ENCODE measurements around the gene MAGI3.

DNA sequence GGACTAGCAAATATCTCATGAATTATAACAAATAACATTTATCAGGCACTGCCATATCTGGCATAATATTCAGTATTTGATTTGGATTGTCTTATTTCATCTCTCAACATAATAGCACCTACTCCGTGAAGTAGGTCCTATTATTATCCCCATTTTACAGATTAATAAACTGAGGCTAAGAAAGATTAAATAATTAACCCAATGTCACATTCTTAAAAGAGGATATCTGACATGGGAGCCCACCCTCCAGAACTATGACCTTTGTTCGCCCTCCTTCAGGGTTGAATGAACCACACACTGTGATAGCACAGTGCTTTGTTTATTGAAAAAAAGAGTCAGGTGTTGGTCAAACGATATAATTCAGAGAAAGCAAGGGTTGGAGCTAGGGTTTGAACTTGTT is 19.4 kb upstream of the MAGI3 start:
- TF ChIP-seq CTCF (IDR thresholded peaks at IDR 0.05) (no peak), POLR2A (IDR thresholded peaks at IDR 0.05) (no peak)
